ENCODE data around the gene LRRC3. TPM values are rescaled to one million over a fixed set of nuclear protein-coding genes. Genes with fewer than 3 reads are reported as not detected.

Gene LRRC3
- total RNA-seq, 1 experiment from 2014 or later = 5.7 TPM

- TF ChIP-seq ERG (CRISPR knock-in tag; IDR thresholded peaks at IDR 0.05) (no peak), USF1 (CRISPR knock-in tag; IDR thresholded peaks at IDR 0.05) (no peak), FOXJ3 (CRISPR knock-in tag; IDR thresholded peaks at IDR 0.05; ENCODE audit: borderline replicate concordance) (no peak), ESRRA (CRISPR knock-in tag; IDR thresholded peaks at IDR 0.05; ENCODE audit: borderline replicate concordance) (no peak), NFE2L1 (CRISPR knock-in tag; IDR thresholded peaks at IDR 0.05) (no peak), FOXK1 (CRISPR knock-in tag; IDR thresholded peaks at IDR 0.05) (no peak), TP53 (CRISPR knock-in tag; IDR thresholded peaks at IDR 0.05) (no peak)
These were observed 39.1 kb downstream of the LRRC3 start (continued) for GRCh38 chr21:44494418-44494817.

DNA sequence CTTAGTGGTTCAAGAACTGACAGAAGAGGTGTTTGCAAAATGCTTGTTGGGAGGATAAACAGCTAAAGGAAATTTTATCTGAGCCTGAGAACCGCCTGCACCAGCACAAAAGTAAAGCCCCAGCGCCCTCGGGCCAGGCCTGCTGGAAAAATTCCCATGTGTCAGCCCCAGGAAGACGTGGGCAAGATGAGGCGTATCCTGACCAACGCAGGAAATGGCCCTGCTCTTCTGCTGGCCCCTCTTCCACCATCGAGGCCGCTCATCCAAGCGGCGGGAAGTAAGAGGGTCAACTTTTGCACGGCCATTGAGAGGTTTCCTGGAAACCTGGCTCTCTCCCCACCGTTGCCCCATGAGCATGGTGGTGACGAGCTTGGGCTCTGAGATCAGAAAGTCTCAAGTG, 39.6 kb downstream of the LRRC3 start:
- H3K9me3 Mint-ChIP-seq = peaks cover 29% of the 10 kb centered on the region
- no peak overlapping the region for H3K27ac Mint-ChIP-seq
- H3K4me1 Mint-ChIP-seq = peaks cover 39% of the 10 kb centered on the region
- DNase-seq (ENCODE audit: low spot score) = no peak
- no peak overlapping the region for H3K4me3 Mint-ChIP-seq
- ATAC-seq = no peak
- ChIA-PET CTCF (interaction anchor here (0.9 to 1.3 kb wide), 4 partner anchors 9 to 634 kb away, joined by 3 to 4 read pairs (median 4); no protein-coding TSS in a partner anchor), POLR2A (no interaction called here)
- peaks cover 47% of the 10 kb centered on the region for H3K36me3 Mint-ChIP-seq
- H3K27me3 Mint-ChIP-seq (ENCODE audit: low read depth) = peaks cover 9% of the 10 kb centered on the region; the same call in 1 of the 2 replicates
- TF ChIP-seq HMGXB4 (CRISPR knock-in tag; IDR thresholded peaks at IDR 0.05) = no peak
- TF ChIP-seq ZNF512 (CRISPR knock-in tag; IDR thresholded peaks at IDR 0.05; ENCODE audit: borderline replicate concordance) = no peak
- no peak for TF ChIP-seq GABPB1 (CRISPR knock-in tag; IDR thresholded peaks at IDR 0.05)
- TF ChIP-seq RELA (CRISPR knock-in tag; IDR thresholded peaks at IDR 0.05; ENCODE audit: borderline replicate concordance) = no peak
- TF ChIP-seq SMAD4 (CRISPR knock-in tag; IDR thresholded peaks at IDR 0.05) = no peak
- TF ChIP-seq, protein P1, sequence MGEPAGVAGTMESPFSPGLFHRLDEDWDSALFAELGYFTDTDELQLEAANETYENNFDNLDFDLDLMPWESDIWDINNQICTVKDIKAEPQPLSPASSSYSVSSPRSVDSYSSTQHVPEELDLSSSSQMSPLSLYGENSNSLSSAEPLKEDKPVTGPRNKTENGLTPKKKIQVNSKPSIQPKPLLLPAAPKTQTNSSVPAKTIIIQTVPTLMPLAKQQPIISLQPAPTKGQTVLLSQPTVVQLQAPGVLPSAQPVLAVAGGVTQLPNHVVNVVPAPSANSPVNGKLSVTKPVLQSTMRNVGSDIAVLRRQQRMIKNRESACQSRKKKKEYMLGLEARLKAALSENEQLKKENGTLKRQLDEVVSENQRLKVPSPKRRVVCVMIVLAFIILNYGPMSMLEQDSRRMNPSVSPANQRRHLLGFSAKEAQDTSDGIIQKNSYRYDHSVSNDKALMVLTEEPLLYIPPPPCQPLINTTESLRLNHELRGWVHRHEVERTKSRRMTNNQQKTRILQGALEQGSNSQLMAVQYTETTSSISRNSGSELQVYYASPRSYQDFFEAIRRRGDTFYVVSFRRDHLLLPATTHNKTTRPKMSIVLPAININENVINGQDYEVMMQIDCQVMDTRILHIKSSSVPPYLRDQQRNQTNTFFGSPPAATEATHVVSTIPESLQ (CRISPR knock-in tag; IDR thresholded peaks at IDR 0.05) = no peak
- TF ChIP-seq, protein P2, sequence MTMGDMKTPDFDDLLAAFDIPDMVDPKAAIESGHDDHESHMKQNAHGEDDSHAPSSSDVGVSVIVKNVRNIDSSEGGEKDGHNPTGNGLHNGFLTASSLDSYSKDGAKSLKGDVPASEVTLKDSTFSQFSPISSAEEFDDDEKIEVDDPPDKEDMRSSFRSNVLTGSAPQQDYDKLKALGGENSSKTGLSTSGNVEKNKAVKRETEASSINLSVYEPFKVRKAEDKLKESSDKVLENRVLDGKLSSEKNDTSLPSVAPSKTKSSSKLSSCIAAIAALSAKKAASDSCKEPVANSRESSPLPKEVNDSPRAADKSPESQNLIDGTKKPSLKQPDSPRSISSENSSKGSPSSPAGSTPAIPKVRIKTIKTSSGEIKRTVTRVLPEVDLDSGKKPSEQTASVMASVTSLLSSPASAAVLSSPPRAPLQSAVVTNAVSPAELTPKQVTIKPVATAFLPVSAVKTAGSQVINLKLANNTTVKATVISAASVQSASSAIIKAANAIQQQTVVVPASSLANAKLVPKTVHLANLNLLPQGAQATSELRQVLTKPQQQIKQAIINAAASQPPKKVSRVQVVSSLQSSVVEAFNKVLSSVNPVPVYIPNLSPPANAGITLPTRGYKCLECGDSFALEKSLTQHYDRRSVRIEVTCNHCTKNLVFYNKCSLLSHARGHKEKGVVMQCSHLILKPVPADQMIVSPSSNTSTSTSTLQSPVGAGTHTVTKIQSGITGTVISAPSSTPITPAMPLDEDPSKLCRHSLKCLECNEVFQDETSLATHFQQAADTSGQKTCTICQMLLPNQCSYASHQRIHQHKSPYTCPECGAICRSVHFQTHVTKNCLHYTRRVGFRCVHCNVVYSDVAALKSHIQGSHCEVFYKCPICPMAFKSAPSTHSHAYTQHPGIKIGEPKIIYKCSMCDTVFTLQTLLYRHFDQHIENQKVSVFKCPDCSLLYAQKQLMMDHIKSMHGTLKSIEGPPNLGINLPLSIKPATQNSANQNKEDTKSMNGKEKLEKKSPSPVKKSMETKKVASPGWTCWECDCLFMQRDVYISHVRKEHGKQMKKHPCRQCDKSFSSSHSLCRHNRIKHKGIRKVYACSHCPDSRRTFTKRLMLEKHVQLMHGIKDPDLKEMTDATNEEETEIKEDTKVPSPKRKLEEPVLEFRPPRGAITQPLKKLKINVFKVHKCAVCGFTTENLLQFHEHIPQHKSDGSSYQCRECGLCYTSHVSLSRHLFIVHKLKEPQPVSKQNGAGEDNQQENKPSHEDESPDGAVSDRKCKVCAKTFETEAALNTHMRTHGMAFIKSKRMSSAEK (CRISPR knock-in tag; IDR thresholded peaks at IDR 0.05; ENCODE audit: borderline replicate concordance) = no peak
- no peak for TF ChIP-seq ZNF121 (CRISPR knock-in tag; IDR thresholded peaks at IDR 0.05)
- TF ChIP-seq GTF2I (CRISPR knock-in tag; conservative IDR thresholded peaks at IDR 0.05) = no peak
- TF ChIP-seq, protein P3, sequence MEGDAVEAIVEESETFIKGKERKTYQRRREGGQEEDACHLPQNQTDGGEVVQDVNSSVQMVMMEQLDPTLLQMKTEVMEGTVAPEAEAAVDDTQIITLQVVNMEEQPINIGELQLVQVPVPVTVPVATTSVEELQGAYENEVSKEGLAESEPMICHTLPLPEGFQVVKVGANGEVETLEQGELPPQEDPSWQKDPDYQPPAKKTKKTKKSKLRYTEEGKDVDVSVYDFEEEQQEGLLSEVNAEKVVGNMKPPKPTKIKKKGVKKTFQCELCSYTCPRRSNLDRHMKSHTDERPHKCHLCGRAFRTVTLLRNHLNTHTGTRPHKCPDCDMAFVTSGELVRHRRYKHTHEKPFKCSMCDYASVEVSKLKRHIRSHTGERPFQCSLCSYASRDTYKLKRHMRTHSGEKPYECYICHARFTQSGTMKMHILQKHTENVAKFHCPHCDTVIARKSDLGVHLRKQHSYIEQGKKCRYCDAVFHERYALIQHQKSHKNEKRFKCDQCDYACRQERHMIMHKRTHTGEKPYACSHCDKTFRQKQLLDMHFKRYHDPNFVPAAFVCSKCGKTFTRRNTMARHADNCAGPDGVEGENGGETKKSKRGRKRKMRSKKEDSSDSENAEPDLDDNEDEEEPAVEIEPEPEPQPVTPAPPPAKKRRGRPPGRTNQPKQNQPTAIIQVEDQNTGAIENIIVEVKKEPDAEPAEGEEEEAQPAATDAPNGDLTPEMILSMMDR (IDR thresholded peaks at IDR 0.05) = no peak
- no peak for TF ChIP-seq RORB (CRISPR knock-in tag; IDR thresholded peaks at IDR 0.05)
- TF ChIP-seq SMAD3 (CRISPR knock-in tag; IDR thresholded peaks at IDR 0.05; ENCODE audit: borderline replicate concordance) = no peak
- TF ChIP-seq ELF4 (CRISPR knock-in tag; IDR thresholded peaks at IDR 0.05; ENCODE audit: low read depth) = no peak
- TF ChIP-seq ATF1 (CRISPR knock-in tag; IDR thresholded peaks at IDR 0.05) = no peak
